Measurements from ENCODE around the gene PRR14L.
"Not testable (repeated sequence)": the region's sequence is repeated elsewhere in the genome, so short reads cannot be mapped to it uniquely, and the experiment has no call there.

PRR14L gene

DNA sequence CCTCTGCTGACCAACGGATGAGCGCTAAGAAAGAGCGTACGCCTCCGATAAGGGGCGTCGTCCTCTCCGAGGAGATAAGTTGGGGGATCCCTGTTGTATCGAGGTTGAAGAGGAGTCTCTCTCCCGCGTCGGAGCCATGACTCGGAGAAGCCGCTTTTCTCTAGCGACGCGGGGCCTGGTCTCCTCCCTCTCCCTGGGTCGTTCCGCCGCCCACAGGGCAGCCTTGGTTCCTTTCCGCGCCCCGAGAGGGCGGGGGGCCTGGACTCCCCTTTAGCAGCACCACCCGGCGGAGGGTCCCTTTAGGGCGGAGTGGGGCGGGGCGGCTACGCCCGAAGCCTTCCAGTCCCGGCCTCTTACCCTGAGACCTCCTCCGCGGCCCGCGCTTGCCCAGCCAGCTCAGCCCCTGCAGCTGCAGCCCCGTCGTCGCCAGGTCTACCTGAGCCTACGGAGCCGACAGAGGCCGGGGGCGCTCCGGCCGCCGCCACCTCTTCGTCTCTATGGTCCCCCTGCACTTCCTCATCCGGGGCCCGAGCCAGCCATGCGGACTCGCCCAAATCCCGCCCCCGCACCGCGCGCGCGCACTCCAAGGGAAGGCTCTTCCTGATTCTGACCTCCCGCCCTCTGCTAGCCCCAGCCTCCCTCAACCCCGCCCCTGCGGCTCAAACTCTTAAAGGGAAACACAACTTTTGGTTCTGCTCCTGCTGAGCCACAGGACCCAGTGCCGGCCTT lies at the start of gene PRR14L:
Gene PRR14L (minus strand): TSS at position 497 of the 729 bp plus-strand sequence. CDS start 11,272 bp downstream, outside the sequence.
- TF ChIP-seq, protein P1, sequence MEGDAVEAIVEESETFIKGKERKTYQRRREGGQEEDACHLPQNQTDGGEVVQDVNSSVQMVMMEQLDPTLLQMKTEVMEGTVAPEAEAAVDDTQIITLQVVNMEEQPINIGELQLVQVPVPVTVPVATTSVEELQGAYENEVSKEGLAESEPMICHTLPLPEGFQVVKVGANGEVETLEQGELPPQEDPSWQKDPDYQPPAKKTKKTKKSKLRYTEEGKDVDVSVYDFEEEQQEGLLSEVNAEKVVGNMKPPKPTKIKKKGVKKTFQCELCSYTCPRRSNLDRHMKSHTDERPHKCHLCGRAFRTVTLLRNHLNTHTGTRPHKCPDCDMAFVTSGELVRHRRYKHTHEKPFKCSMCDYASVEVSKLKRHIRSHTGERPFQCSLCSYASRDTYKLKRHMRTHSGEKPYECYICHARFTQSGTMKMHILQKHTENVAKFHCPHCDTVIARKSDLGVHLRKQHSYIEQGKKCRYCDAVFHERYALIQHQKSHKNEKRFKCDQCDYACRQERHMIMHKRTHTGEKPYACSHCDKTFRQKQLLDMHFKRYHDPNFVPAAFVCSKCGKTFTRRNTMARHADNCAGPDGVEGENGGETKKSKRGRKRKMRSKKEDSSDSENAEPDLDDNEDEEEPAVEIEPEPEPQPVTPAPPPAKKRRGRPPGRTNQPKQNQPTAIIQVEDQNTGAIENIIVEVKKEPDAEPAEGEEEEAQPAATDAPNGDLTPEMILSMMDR (conservative IDR thresholded peaks at IDR 0.05), result no peak
- TF ChIP-seq ZFX (IDR thresholded peaks at IDR 0.05), result peak; percentile 78
- peak within 1 kb of the TSS; percentile 99 for H3K27ac ChIP-seq

DNA sequence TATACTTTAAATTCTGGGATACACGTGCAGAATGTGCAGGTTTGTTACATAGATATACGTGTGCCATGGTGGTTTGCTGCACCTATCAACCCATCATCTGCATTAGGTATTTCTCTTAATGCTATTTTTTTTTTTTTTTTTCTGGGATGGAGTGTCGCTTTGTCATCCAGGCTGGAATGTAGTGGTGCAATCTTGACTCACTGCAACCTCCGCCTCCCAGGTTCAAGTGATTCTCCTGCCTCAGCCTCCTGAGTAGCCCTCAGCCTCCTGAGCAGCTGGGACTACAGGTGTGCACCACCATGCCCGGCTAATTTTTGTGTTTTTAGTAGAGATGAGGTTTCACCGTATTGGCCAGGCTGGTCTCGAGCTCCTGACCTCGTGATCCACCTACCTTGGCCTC lies 49.4 kb upstream of the PRR14L start:
- H3K27ac ChIP-seq, result not testable (repeated sequence)

DNA sequence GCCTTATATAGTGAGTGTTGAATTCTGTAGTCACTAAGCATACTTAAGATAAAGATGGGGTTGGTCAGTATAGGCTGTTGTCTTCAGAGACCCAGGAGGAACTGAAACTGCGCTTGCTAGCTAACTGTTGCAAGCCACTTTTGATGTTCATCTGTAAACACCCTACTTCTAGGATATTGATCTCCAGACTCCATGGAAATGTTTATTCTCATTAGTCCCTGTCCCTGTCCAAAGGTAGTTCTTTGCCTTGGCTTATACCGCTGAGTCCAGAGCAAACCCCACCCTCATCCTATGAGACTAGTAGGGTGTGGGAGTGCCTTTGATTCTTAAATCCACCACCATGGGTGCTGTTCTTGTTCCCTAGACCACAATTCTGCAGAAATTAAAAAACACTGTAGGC lies 40.3 kb upstream of the PRR14L start:
- TF ChIP-seq, protein P1 (conservative IDR thresholded peaks at IDR 0.05), result no peak
- TF ChIP-seq ZFX (IDR thresholded peaks at IDR 0.05), result no peak
- H3K27ac ChIP-seq, result no peak overlapping the region

DNA sequence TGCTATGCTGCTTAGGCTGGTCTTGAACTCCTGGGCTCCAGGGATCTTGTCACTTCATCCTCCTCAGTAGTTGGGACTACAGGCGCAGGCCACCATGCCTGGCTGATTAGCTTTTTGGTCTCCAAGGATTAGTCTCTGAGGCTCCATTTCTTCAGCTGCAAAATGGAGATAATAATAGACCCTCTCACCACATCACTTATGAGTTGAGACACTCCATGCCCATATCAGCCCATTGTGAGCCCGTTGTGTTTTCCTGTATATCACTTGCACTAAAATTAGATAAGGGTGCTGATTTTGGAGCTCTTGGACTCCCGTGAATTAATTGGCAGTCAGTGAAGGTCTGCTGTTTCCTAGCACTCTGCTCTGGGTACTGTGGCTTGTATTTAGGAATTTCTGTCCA lies 39.9 kb upstream of the PRR14L start:
- TF ChIP-seq, protein P1 (conservative IDR thresholded peaks at IDR 0.05), result no peak
- TF ChIP-seq ZFX (IDR thresholded peaks at IDR 0.05), result no peak
- H3K27ac ChIP-seq, result no peak overlapping the region

DNA sequence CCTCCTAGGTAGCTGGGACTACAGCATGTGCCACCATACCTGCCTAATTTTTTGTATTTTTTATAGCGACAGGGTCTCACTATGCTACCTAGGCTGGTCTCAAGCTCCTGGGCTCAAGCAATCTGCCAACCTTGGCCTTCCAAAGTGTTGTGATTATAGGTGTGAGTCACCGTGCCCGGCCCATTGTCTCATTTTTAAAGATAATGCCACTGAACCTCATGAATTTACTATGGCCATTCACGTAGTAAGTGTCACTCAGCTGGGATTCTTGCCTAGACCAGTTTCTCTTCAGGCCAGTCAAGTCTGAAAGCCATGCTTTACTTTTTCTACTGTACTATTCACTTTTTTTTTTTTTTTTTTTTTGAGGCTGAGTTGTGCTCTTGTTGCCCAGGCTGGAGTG lies 26.3 kb upstream of the PRR14L start:
- no peak for TF ChIP-seq ZFX (IDR thresholded peaks at IDR 0.05)
- TF ChIP-seq, protein P1 (conservative IDR thresholded peaks at IDR 0.05), result no peak
- no peak overlapping the region for H3K27ac ChIP-seq

DNA sequence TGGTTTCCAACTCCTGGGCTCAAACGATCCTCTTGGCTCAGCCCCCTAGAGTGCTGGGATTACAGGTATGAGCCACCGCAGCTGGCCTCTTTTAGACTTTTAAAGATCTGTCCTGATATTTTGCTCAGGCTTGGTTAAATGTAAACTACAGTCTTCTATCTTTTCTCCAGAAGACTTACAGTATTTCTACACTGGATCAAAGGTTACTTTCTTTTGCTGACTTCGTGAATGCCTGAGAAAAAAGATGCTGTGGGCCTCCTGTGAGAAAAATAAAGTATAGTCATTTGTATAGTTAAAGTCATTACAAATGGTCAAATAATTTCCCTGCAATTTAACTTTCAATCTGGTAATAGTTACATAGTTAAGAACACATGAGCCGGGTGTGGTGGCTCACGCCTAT lies 23.5 kb upstream of the PRR14L start:
- no peak overlapping the region for H3K27ac ChIP-seq
- no peak for TF ChIP-seq ZFX (IDR thresholded peaks at IDR 0.05)
- TF ChIP-seq, protein P1 (conservative IDR thresholded peaks at IDR 0.05), result no peak

DNA sequence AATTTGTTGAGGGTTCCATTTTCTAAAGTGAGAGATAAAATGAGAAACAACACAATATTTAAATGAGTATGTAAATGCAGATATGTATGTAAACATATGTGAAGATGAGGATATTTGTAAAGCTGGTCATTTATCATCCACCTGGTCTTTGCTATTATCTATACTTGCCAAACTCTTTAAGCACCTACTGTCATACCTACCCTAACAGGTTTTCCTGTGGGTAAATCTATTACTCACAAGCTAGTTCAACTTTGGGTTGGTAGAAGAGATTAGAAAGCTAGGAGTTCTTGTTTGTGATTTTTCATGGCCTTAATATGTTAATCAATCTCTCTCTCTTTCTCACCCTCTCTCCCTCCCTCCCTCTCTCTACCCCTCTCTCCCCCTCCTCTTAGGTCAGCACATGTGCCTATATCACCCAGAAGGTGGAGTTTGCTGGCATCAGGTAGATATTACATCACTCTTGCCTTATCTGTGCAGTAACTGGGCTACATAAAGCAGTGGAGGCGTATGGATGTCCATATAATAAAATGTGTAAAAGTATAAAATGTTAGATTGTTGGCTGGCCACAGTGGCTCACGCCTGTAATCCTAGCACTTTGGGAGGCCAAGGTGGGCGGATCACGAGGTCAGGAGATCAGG lies 18.6 kb upstream of the PRR14L start:
- H3K27ac ChIP-seq, result no peak overlapping the region
- TF ChIP-seq, protein P1 (conservative IDR thresholded peaks at IDR 0.05), result no peak
- no peak for TF ChIP-seq ZFX (IDR thresholded peaks at IDR 0.05)

All from C4-2B (cell line).